ENCODE data around the gene RBM3.

- TF ChIP-seq CTCF (IDR thresholded peaks at IDR 0.05) (no peak), POLR2A (IDR thresholded peaks at IDR 0.05) (no peak), EP300 (IDR thresholded peaks at IDR 0.05) (no peak)
These were observed 4.3 kb upstream of the RBM3 start for GRCh38 chrX:48569958-48570357.

Measured in tibial nerve (tissue), 4 donors.